A172 (cell line): ENCODE measurements around the gene ELOVL3. TPM values are rescaled to one million over a fixed set of nuclear protein-coding genes. Genes with fewer than 3 reads are reported as not detected.
"Not testable (repeated sequence)": the region's sequence is repeated elsewhere in the genome, so short reads cannot be mapped to it uniquely, and the experiment has no call there.

ENCODE experiments used
- DNase-seq: peaks from one replicate; pipeline ENCODE4 v3.0.0-alpha.2; 2015; ENCODE audit warnings: low spot score
- total RNA-seq: library from RNA; depleted of rRNA; stranded (reverse); fragments of >200 nt; shearing (Covaris generic); gene quantifications from 2 replicates; pipeline ENCODE4 v1.2.3, GENCODE V29; 2014; rRNA removed

The ELOVL3 gene
- not detected in 2 replicates for total RNA-seq

DNA sequence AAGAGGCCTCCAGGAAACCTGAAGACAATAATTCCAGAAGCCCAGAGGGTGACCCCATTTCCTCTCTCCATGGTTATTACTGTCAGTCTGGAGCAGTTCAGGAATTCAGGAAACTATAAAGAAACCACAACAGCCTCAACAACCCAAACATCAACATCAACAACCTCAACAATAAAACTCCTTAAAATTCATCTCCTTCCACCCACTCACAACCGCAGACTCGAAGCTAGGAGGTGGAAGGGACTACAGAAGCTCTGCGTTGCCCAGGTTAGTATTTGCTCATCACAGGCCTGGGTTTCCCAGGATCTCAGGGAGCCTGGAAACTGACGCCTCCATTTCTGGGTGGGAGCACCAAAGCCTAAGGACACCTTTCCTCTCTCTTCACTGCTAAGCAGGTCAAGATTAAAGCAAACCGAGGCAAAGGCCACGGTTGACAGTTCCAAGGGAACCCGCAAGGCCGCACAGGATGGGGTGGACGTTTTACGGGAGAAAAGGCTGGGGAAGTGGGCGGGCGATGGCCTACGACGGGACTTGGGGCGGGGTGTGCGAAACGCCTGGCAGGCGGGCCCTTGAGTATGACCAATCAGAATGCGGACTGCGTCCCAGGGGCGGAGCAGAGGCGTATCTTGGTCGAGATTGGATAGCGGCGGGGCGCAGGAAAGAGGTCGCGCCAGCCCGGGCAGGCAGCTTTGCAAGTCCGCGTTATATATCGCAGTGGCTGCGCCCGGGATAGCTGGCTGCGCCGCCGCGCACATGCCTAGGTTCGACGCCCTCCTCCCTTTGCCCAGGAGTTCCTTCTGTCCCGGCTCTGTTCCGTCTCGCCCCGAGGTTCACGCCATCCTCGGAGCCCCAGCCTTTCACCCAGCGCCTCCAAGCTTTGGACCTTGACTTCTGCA, at the start of gene ELOVL3:
Gene ELOVL3, plus strand, starts transcription at position 654 of the 896 bp plus-strand sequence. CDS start 250 bp downstream, outside the sequence.
- DNase-seq: peak; percentile 91

DNA sequence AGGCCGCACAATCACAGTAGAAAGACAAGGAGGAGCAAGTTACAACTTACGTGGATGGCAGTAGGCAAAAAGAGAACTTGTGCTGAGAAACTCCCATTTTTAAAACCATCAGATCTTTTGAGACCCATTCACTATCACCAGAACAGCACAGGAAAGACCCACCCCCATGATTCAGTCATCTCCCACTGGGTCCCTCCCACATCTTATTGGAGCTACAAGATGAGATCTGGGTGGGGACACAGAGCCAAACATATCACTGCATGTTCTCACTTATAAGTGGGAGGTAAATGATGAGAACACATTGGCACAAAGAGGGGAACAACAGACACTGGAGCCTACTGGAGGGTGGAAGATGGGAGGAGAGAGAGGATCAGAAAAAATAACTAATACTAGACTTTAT, 41.5 kb upstream of the ELOVL3 start:
- DNase-seq: no peak

GRCh38 chr10:102185272-102185671, 40.8 kb upstream of the ELOVL3 start:
- no peak for DNase-seq

DNA sequence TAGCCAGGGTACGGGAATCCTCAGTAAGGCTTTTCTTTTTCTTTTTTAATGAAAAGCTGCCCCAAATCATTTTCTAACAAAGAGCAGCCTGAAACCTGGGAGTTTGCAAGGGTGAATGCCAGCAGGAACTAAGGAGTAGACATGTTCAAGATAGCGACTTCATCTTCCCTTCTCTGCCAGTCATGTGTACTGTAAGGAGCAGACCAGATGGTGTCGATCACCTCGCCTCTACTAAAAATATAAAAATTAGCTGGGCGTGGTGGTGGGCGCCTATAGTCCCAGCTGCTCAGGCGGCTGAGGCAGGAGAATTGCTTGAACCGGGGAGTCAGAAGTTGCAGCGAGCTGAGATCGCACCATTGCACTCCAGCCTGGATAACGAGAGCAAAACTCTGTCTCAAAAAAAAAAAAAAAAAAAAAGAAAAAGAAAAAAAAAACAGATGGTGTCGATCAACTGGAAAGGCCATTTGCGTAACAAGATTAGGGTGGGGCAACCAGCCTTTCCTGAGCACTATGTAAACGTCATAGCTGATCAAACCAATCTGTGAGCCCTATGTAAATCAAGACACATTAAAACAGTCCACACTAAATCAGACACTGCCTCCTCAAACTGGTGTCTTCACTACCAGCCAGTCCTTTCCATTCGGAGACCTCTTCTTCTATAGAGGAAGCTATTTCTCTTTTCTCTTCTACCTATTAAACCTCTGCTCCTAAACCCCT, 40.1 kb upstream of the ELOVL3 start:
- no peak for DNase-seq

DNA sequence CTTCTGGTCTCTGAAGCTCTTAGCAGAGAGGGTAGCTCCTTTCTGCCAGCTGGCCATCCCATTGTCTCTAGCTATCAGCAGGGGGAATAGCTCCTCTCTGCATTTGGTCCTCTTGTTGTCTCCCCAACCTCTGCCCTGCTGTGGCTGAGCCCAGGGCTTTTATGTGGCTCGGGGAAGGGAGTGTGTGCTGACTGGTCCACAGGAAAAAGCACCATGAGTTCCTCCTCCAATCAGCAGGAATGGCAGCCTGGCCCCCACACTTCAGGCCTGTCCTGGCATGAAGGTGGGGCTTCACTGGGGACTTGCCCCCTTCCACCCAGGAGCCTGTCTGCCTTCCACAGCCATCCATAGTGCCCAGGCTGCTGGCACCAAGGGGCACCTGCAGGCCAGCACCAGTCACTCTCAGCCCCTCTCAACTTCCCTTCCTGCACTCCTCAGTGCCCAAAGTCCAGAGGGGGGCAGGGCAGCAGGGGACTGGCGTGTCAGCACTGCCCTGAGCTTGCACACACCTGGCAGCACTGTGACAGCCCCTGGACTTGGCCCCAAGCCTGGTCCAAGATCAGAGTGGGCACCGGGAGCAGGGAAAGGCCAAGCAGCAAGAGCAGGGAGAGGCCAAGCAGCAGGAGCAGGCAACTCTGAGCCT, 37.7 kb upstream of the ELOVL3 start:
- DNase-seq: no peak

DNA sequence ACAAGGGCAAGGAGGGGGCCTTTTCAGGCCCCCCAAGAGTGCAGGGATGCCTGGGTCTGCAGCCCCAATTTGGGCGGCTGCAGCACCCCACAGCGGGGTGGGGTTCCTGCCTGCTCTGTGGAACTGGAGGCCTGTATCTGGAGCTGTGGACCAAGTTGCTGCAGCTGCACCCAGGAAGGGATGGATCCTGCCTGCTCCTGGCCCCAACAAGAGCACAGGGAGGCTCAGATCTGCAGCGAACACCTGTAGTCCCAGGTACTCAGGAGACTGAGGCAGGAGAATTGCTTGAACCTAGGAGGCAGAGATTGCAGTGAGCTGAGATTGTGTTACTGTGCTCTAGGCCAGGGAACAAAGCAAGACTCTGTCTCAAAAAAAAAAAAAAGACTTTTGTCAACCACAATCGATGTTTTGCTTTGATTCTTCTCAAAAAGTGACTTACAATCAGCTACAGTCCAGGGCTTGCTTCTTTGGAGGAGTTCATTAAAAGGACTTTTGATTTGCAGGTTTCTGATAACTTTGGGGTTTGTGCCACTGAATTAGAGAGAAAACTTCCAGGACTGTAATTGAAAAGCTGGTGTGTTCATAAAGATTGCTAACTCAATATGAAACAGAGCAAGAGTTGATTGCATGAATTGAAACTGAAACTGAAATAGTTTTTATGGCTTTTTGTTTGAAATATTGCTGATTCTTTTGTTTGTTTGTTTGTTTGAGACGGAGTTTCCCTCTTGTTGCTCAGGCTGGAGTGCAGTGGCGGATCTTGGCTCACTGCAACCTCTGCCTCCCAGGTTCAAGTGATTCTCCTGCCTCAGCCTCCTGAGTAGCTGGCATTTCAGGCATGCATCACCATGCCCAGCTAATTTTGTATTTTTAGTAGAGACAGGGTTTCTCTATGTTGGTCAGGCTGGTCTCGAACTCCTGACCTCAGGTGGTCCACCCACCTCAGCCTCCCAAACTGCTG, 36.9 kb upstream of the ELOVL3 start:
- DNase-seq: not testable (repeated sequence)

GRCh38 chr10:102191956-102192355, 34.1 kb upstream of the ELOVL3 start:
- DNase-seq: no peak

GRCh38 chr10:102195296-102195870, 30.7 kb upstream of the ELOVL3 start:
- DNase-seq: peak; percentile 35

GRCh38 chr10:102196893-102197292, 29.2 kb upstream of the ELOVL3 start:
- no peak for DNase-seq

DNA sequence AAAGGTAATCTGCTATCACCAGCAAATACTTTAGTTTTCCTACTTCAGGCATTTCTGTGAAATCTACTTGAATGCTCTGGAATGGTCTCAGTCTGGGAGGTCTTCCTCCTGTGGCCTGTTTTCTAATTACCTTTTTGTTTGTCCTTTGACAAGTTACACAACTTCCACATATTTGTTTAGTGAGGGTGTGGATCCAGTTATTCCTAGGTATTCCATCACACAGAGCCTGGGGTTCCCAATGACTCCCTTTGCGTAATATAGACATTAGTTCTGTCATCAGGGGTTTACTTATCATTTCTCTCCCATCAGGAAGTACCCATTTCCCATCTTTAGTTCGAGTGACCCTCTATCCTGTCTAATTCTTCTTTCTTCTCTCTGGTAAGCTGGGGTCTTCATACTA, 28.1 kb upstream of the ELOVL3 start:
- DNase-seq: no peak

DNA sequence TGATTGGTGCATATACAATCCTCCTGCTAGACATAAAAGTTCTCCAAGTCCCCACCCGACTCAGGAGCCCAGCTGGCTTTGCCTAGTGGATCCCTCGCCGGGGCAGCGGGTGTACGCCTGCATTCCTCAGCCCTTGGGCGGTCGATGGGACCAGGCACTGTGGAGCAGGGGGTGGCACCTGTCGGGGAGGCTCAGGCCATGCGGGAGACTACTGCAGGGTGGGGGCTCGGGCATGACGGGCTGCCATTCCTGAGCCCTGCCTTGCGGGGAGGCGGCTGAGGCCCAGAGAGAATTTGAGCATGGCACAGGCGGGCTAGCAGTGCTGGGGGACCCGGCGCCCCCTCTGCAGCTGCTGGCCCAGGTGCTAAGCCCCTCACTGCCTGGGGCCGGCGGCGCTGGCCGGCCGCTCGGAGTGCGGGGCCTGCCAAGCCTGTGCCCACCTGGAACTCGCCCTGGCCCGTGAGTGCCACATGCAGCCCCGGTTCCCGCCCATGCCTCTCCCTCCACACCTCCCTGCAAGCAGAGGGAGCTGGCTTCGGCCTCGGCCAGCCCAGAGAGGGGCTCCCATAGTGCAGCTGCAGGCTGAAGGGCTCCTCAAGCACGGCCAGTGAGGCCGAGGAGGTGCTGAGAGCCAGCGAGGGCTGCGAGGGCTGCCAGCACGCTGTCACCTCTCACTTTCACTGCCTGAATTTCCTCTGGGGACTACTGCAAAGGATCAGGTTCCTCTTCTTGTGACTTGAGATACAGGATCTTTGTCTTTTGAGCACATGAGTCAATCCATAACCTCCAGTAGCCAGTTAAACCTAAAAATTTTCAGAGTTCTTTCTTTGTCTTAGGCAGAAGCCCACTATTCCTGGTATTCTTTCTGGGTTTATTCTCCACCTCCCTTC, 25.1 kb upstream of the ELOVL3 start:
- no peak for DNase-seq

DNA sequence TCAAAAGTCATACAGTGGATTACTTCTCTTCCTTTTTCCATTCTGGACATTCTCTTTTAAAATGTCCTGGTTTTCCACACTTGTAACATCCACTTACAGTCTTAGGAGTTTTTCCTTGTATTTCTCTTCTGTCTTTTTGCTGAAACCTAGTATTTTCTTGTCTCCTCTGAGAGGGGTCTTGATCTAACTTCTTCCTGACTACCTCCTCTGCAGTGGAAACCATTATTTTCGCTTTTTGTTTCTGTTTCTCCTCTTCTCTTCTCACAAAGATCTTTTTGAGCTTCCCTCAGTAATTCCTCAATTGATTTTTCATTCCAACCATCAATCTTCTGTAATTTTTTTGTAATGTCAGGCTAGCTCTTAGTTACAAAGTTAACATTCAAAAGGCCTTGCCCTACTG, 23.7 kb upstream of the ELOVL3 start:
- DNase-seq: no peak

DNA sequence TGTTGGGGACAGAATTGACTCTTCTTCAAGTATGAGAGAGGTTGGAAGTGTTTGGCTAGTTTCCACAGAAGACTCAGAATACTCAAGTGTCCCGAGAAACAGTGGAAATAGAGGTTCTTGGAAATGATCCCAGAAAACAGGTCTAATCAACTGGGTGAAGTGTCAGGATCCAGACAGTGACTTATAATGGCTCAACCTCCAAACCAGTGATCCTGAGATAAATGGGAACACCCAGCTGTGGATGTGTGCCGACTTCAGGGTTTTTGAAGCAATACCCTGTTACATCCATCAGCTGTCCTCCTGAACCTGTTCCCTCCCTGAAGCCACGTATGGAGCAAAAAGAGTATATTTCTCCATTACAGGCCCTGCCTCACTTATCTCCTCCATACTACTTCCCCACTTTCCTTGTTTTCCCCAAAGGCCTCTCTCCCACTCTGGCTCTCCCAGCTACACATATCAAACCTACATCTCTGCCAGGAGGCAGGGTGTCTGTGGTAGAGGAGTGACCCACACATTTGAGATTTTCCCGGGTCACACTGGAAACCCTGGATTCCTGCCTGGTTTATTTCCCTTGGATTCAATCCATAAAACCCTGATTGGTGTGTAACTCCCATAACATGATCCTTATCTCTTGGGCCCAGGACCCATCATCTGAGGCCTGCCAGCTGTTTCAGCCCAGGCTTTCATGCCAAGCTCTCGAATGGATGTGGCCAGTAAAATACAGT, 17.6 kb upstream of the ELOVL3 start:
- peak; percentile 60 for DNase-seq

DNA sequence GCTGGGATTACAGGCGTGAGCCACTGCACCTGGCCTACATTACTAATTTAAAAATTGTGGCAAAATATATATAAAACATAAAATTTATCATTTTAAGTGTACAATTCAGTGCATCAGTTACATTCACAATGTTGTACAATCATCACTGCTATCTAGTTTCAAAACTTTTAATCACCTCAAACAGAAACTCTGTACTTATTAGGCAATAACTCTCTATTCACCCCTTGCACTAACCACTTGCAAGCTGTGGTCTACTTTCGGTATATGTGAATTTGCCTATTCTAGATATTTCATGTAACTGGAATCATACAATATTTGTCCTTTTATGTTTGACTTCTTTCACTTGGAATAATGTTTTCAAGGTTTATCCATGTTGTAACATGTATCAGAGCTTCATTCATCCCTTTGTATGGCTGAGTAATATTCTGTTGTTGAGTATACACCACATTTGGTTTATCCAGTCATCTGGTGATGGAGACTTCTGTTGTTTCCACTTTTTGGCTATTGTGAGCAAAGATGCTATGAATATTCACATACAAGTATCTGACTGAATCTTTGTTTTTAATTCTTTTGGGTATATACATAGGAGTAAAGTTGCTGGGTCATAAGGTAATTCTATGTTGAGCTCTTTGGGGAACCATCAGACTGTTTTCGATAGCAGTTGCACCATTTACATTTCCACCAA, 14.3 kb upstream of the ELOVL3 start:
- no peak for DNase-seq

- DNase-seq: not testable (repeated sequence)
Measured at GRCh38 chr10:102213599-102213998, 12.5 kb upstream of the ELOVL3 start.

DNA sequence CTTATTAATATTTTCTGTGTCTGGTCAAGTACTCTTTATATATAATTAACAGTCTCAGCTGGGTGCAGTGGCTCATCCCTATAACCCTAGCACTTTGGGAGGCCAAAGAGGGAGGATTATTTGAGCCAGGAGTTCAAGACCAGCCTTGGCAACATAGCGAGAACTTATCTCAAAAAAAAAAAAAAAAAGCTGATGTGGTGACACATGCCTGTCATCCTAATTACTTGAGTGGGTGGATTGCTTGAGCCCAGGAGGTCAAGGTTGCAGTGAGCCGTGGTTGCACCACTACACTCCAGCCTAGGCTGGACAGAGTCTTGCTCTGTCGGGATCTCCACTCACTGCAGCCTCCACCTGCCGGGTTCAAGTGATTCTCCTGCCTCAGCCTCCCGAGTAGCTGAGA, 6.7 kb upstream of the ELOVL3 start:
- DNase-seq: no peak

DNA sequence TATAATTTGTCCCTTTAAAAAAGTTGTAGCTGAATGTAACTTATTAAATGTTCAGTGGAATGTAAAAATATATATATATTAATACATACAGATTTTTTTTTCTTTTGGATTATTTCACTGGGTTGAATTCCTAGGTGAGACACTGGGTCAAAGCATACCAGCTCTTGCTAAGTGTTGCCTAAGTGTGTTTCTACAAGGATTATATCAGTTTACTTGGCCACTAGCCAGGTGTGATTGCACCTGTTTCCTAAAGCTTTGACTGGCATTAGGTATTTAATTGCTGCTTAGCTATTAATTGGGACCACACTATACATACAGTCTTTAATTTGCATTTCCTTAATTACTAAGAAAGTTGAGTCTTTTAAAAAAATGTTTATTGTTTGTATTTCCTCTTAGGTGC, 5.5 kb upstream of the ELOVL3 start:
- no peak for DNase-seq

DNA sequence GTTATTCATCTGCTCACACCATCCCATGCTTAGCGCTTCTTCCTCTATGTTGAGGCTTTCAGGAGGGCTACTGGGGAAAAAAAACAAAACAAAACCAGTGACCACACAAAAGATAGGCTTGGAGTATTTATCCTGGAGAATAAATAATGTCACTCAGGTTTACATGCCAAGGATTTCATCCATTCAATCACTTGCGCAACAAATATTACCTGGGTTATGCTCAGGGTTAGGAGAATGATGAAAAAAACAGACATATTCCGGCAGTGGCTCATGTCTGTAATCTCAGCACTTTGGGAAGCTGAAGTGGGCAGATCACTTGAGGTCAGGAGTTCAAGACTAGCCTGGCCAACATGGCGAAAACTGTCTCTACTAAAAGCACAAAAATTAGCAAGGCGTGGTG, 3.3 kb upstream of the ELOVL3 start:
- DNase-seq: no peak

DNA sequence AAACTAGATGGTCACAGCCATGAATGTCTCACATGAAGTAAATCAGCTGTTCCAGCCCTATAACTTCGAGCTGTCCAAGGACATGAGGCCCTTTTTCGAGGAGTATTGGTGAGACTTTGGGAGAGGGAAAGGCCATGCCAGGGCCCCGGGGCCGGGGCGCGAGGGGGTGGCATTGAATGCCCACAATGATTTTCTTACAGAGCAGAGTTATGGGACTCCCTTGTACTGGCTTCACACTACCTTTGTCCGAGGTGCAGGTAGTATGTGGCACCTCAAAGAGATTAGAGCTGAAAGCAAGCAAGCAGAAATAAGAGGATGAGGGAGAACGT, 407 bp downstream of the ELOVL3 start:
- DNase-seq: no peak
